GM12801 (cell line): ENCODE data around the gene TOM1L1.

ENCODE experiments used
- TF ChIP-seq, protein P1 (sequence below): IDR thresholded peaks from one replicate; pipeline ENCODE4 v1.5.1; 2011; ENCODE audit warnings: control low read depth; ENCODE audit not compliant: insufficient read length; ENCODE audit errors: extremely low read depth

Gene TOM1L1

DNA sequence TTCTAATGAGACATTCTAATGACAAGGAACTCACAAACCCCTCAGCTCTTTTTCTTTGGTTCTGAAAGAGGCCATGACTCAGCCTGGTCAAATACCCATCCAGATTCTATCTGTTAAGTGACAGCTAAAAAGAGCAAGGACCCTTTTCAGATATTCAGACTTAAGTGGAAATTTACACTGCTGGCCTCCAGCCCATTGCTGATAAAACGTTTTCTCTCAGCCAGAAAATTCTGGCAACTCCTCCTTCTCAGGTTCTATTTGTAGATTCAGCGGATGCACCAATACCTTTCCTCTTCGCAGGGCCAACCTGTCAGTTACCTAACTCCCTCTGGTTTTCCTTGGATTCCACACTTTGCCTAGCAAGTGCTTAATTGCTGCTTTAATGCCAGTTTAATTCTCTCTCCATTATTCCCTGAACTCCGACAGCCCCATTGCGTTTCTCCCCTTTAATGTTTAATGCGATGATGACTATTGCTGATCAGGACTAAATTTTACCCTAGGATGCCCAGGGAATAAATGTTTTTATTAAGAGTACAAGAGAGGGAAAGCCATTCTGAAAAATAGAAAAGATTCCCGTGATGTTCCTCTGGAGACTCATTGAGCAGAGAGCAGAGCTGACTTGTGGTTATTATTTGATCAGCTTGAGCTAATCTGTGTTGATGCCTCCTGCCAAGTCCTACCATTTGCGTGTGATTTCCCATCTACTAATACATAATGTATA is 35.9 kb upstream of the TOM1L1 start:
- TF ChIP-seq, protein P1, sequence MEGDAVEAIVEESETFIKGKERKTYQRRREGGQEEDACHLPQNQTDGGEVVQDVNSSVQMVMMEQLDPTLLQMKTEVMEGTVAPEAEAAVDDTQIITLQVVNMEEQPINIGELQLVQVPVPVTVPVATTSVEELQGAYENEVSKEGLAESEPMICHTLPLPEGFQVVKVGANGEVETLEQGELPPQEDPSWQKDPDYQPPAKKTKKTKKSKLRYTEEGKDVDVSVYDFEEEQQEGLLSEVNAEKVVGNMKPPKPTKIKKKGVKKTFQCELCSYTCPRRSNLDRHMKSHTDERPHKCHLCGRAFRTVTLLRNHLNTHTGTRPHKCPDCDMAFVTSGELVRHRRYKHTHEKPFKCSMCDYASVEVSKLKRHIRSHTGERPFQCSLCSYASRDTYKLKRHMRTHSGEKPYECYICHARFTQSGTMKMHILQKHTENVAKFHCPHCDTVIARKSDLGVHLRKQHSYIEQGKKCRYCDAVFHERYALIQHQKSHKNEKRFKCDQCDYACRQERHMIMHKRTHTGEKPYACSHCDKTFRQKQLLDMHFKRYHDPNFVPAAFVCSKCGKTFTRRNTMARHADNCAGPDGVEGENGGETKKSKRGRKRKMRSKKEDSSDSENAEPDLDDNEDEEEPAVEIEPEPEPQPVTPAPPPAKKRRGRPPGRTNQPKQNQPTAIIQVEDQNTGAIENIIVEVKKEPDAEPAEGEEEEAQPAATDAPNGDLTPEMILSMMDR: no peak

DNA sequence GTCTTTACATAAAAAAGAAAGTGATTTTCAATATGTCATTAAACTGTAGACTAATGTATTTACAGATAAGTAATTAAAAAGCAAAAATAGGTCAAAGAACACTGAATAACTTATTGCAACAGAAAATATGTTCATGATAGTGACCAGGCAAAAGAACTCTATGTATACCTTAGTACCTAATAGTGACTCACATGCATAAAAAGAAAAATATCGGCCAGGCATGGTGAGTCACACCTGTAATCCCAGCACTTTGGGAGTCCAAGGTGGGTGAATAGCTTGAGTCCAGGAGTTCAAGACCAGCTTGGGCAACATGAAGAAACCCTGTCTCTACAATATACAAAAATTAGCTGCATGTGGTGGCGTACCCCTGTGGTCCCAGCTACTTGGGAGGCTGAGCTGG is 33.0 kb upstream of the TOM1L1 start:
- TF ChIP-seq, protein P1: no peak

- TF ChIP-seq, protein P1: no peak
These were observed 29.9 kb upstream of the TOM1L1 start for GRCh38 chr17:54870671-54871175.

DNA sequence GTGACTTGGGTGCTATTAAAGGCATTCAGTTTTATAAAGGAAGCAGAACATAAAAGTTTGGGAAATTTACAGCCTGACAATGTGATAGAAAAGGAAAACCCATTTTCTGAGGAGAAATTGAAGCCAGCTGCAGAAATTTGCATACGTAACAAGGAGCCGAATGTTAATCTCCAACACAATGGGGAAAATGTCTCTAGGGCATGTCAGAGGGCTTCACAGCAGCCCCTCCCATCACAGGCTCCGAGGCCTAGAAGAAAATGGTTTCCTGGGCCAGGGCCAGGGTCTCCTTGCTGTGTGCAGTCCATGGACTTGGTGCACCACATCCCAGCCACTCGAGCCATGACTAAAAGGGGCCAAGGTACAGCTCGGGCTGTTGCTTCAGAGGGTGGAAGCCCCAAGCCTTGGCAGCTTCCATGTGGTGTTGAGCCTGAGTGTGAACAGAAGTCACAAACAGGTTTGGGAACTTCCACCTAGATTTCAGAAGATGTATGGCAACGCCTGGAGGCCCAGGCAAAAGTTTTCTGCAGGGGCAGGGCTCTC is 23.9 kb upstream of the TOM1L1 start:
- TF ChIP-seq, protein P1: no peak

DNA sequence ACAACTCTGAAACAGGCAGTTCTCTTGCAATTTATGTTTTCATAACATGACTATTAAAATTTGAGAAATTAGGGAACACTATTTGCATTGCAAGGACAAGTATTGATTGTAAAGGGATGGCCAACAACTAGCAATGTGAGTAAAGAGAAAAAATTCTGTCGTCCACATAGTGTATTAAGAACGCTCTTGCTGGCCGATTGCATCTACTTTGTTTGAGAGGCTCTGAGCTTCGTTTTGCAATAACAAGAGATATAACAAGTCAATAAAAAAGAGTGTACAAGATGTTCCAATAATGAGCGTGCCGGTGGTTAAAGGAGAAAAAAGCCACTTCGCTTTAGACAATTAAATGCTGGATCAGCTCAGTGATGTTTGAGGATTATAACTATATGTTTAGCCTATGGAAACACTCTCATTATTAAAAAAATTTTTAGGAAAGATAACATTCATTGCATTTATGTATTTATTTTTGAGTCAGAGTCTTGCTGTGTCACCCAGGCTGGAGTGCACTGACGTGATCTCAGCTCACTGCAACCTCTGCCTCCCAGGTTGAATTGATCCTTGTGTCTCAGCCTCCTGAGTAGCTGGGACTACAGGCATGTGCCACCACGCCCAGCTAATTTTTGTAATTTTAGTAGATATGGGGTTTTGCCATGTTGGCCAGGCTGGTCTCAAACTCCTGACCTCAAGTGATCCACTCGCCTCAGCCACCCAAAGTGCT is 19.2 kb upstream of the TOM1L1 start:
- TF ChIP-seq, protein P1: no peak

DNA sequence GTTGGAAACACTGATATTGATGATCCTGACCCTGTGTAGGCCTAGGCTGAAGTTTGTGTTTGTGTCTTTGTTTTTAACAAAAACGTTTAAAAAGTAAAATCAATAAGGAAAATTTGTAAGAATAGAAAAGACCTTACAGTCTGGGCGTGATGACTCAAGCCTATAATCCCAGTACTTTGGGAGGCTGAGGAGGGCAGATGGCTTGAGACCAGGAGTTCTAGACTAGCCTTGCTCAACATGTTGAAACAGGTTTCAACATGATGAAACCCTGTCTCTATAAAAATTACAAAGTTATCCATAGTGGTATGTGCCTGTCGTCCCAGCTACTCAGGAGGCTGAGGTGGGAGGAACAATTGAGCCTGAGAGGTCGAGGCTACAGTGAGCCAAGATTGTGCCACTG is 18.3 kb upstream of the TOM1L1 start:
- TF ChIP-seq, protein P1: no peak

- TF ChIP-seq, protein P1: no peak
These were observed 17.7 kb upstream of the TOM1L1 start for GRCh38 chr17:54882950-54883349.
